T-cell (primary cell): ENCODE results near the gene SMG6. TPM values are rescaled to one million over a fixed set of nuclear protein-coding genes. Genes with fewer than 3 reads are reported as not detected.

Source experiments
- ATAC-seq, 4 experiments: fragments of 200-7000 bp in 3 of 4; fragments of 150-1000 bp in 1 of 4; cut with Tn5 transposase; replicated peaks in 1 of 4; 1 replicate in 3 of 4; 2 replicates in 1 of 4; pipeline ENCODE4 v1.10.0; 2021; ENCODE audit warnings: moderate library complexity in 3 of 4, mild to moderate bottlenecking in 2 of 4, moderate number of reproducible peaks in 1 of 4
- CTCF ChIA-PET, 2 donors: fragments of 300-600 bp; sonication (Branson Sonifier 250); formaldehyde crosslinking; loops; one replicate each; lab custom pipeline; 2022; ENCODE audit warnings: antibody characterized with exemption in 2 of 2; lab: Charles Lee
- POLR2A ChIA-PET, 2 donors: fragments of 300-600 bp; sonication (Branson Sonifier 250); formaldehyde crosslinking; loops; one replicate each; lab custom pipeline; 2022; ENCODE audit warnings: antibody characterized with exemption in 2 of 2; lab: Charles Lee
- DNase-seq, 35 experiments: peaks; one replicate each; pipeline versions ENCODE4 v3.0.0 to v3.0.0-alpha.2; 2013 to 2023
- H3K27ac ChIP-seq: one replicate; pipeline ENCODE4 v1.5.1; 2013; ENCODE audit warnings: low read length
- H3K27me3 ChIP-seq, 2 experiments: replicated peaks in 1 of 2; 1 replicate in 1 of 2; 2 replicates in 1 of 2; pipeline versions ENCODE4 v1.6.1 to v1.7.0; 2013; ENCODE audit warnings: low read length in 1 of 2, mixed read lengths in 1 of 2; ENCODE audit not compliant: control insufficient read depth in 2 of 2, insufficient read depth in 2 of 2; ENCODE audit errors: extremely low read depth in 1 of 2
- H3K36me3 ChIP-seq, 2 donors: 1 replicate in 1 of 2; 2 replicates in 1 of 2; pipeline versions ENCODE4 v1.6.1 to v1.7.0; 2013; ENCODE audit warnings: low read length in 1 of 2; ENCODE audit not compliant: control insufficient read depth in 2 of 2, insufficient read depth in 1 of 2; ENCODE audit errors: extremely low read depth in 1 of 2
- H3K4me1 ChIP-seq, 2 experiments: 1 replicate in 1 of 2; 2 replicates in 1 of 2; pipeline versions ENCODE4 v1.6.1 to v1.7.0; 2013; ENCODE audit warnings: low read length in 2 of 2, mixed read lengths in 1 of 2; ENCODE audit not compliant: insufficient read depth in 2 of 2, control insufficient read depth in 1 of 2; ENCODE audit errors: extremely low read depth in 1 of 2
- H3K4me3 ChIP-seq, 2 donors: 1 replicate in 1 of 2; 2 replicates in 1 of 2; pipeline versions ENCODE4 v1.5.1 to v1.7.0; 2013; ENCODE audit warnings: mild to moderate bottlenecking in 2 of 2, low read length in 1 of 2, moderate library complexity in 1 of 2; ENCODE audit not compliant: control insufficient read depth in 1 of 2; ENCODE audit errors: extremely low read depth in 1 of 2
- H3K9me3 ChIP-seq: 2 replicates; pipeline ENCODE4 v1.7.0; 2013
- H3K27ac Mint-ChIP-seq, 2 donors: one replicate each; pipeline ENCODE4 v1.8.0; 2020 to 2021; ENCODE audit warnings: mild to moderate bottlenecking in 2 of 2, mixed read lengths in 2 of 2
- H3K27me3 Mint-ChIP-seq, 2 donors: one replicate each; pipeline ENCODE4 v1.8.0; 2021 to 2022; ENCODE audit warnings: mixed read lengths in 2 of 2
- H3K36me3 Mint-ChIP-seq: one replicate; pipeline ENCODE4 v1.8.0; 2021; ENCODE audit warnings: mixed read lengths
- H3K4me1 Mint-ChIP-seq, 3 donors: one replicate each; pipeline ENCODE4 v1.8.0; 2020 to 2022; ENCODE audit warnings: mixed read lengths in 3 of 3, mild to moderate bottlenecking in 1 of 3
- H3K4me3 Mint-ChIP-seq, 3 donors: one replicate each; pipeline ENCODE4 v1.8.0; 2020 to 2022; ENCODE audit warnings: mild to moderate bottlenecking in 3 of 3, mixed read lengths in 3 of 3, moderate library complexity in 3 of 3
- H3K9me3 Mint-ChIP-seq, 3 donors: one replicate each; pipeline ENCODE4 v1.8.0; 2020 to 2022; ENCODE audit warnings: mixed read lengths in 3 of 3
- WGBS: methylation state at CpG from one replicate; pipeline ENCODE4 v1.1.5; 2013; ENCODE audit warnings: missing lambda C conversion rate; ENCODE audit not compliant: insufficient coverage; 5-methylcytosine and 5-hydroxymethylcytosine counted together
- total RNA-seq, 35 experiments: library from RNA in 6 of 35; stranded (reverse) in 6 of 35; fragments of 120-200 nt in 1 of 35; gene quantifications; one replicate each; pipeline versions ENCODE4 v1.2.1 to v1.2.4 and lab custom pipeline; 2013 to 2026

The SMG6 gene
- total RNA-seq, 5 donors from 2014 or later (not counting 1 experiment from before 2014, with no cell fraction given): 42.7 to 55.4 (median 45.9) TPM

DNA sequence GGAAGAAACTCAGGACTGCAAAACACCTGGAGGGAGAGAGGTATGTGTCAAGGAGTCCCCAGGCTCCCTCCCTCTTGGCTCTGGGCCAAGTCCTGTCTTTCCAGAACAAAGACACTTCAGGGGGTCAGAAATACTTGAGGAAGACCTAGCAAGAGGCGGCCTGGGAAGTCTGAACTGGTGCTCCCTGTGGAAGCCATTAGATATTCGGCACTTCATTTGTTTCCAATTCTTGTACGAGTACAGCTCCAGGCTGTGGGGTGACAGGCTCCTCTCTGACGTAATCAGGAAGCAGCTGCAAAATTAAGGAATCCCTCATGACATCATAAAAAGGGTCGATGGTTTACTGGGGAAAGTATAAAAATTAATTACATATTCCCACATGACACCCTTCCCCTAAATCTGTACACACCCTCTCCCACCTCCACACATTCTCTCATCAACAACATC lies 108.7 kb downstream of the SMG6 start:
- WGBS: 71% methylated on average over 1 of the region's 5 CpGs
- peaks cover 47 to 60% (median 57%) of the 10 kb centered on the region in 3 donors for H3K4me1 Mint-ChIP-seq
- Histone ChIP-seq H3K27me3 (no peaks in the 10 kb centered on the region), H3K4me3 (no peak overlapping the region), H3K4me1 (peaks cover 17 to 36% of the 10 kb centered on the region in 2 experiments), H3K36me3 (no peaks in the 10 kb centered on the region), H3K27ac (no peak overlapping the region), H3K9me3 (no peaks in the 10 kb centered on the region)
- POLR2A ChIA-PET: no interaction called here
- no peak overlapping the region for H3K4me3 Mint-ChIP-seq
- no peaks in the 10 kb centered on the region for H3K9me3 Mint-ChIP-seq
- DNase-seq (no peak), ATAC-seq (no peak)
- no peaks in the 10 kb centered on the region for H3K27me3 Mint-ChIP-seq
- peaks cover 31% of the 10 kb centered on the region for H3K36me3 Mint-ChIP-seq
- CTCF ChIA-PET: no interaction called here
- H3K27ac Mint-ChIP-seq: peak overlapping the region in 1 of 2 donors; percentile 27

DNA sequence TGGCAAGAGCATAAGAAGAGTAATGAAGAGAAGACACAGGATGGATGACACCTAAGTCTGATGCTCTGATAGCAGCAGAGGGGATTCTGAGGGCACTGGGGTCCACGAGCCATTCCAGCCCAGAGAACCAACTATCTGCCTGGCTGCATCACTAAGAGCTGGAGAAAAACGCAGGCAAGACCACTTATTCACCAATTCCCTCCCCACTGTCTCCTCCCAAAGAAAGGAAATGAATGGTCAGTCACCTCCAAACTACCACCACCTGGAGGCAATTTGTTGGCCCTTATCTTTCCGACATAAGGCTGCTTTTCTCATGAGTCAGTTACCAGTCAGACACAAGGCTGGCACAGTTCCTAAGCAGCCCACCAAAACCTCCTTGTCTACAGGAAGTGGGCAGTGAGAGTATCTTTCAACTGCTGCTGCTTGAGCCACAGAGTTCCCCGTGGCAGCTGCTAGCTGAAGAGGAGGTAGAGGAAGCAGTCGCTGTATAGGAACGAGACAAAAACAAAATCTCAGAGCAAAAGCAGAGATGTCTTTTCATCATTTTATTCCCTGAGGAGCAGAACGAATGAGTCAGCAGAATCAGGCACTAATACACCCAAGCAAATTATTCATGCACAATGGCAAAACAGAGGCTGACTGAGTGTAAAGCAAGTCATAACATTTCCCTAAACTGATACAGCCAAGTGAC lies 111.1 kb downstream of the SMG6 start:
- Histone ChIP-seq H3K27me3 (no peaks in the 10 kb centered on the region), H3K4me1 (peaks cover 17 to 38% of the 10 kb centered on the region in 2 experiments), H3K4me3 (no peak overlapping the region), H3K9me3 (no peaks in the 10 kb centered on the region), H3K36me3 (peaks cover 6 to 13% of the 10 kb centered on the region in 2 donors), H3K27ac (peak overlapping the region; percentile 51)
- Mint-ChIP-seq H3K27ac (peak overlapping the region; percentile 66 to 77), H3K9me3 (no peaks in the 10 kb centered on the region), H3K36me3 (peaks cover 40% of the 10 kb centered on the region), H3K4me1 (peaks cover 61 to 67% (median 62%) of the 10 kb centered on the region in 3 donors), H3K4me3 (peak overlapping the region; percentile 15 to 60 (median 54)), H3K27me3 (no peaks in the 10 kb centered on the region)
- POLR2A ChIA-PET: interaction anchor here in 1 of 2 donors (0.6 kb wide), 1 partner anchor 33 kb away, joined by 4 read pairs; no protein-coding TSS in a partner anchor
- WGBS: 28% methylated on average over 3 of the region's 7 CpGs
- DNase-seq: peak; percentile 22 to 75 (median 54)
- peak; percentile 93 to 98 (median 96) for ATAC-seq
- CTCF ChIA-PET: no interaction called here

DNA sequence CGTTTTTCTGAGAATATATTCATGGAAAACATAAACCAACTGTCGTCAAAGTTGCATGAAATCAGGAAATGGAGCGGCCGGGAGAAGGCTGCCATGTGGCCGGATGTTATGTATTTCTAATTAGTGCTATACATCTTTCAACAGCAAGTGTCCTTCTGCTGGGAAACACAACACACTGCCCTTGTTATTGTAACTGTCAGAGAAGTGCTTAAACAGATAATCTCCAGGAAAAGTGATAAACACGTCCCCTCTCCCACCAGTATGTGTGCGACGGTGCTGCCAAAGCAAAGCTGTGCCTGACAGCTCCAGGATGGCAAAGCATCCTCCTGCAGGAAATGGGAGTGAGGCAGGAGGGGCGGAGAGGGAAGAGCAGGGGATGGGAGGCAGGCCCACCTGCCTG lies 111.8 kb downstream of the SMG6 start:
- ATAC-seq (no peak), DNase-seq (no peak)
- ChIA-PET POLR2A (no interaction called here), CTCF (no interaction called here)
- no peaks in the 10 kb centered on the region for H3K27me3 ChIP-seq
- H3K36me3 Mint-ChIP-seq: peaks cover 47% of the 10 kb centered on the region
- no peaks in the 10 kb centered on the region for H3K9me3 Mint-ChIP-seq
- H3K4me1 Mint-ChIP-seq: peaks cover 61 to 67% (median 62%) of the 10 kb centered on the region in 3 donors
- no peak overlapping the region for H3K4me3 ChIP-seq
- WGBS: 90% methylated on average over 2 of the region's 9 CpGs
- peaks cover 8 to 19% of the 10 kb centered on the region in 2 donors for H3K36me3 ChIP-seq
- H3K27ac Mint-ChIP-seq: peak overlapping the region; percentile 66 to 77
- no peak overlapping the region for H3K27ac ChIP-seq
- H3K4me3 Mint-ChIP-seq: peak overlapping the region in 1 of 3 donors; percentile 54
- H3K9me3 ChIP-seq: no peaks in the 10 kb centered on the region
- peaks cover 17 to 38% of the 10 kb centered on the region in 2 experiments for H3K4me1 ChIP-seq
- no peaks in the 10 kb centered on the region for H3K27me3 Mint-ChIP-seq

DNA sequence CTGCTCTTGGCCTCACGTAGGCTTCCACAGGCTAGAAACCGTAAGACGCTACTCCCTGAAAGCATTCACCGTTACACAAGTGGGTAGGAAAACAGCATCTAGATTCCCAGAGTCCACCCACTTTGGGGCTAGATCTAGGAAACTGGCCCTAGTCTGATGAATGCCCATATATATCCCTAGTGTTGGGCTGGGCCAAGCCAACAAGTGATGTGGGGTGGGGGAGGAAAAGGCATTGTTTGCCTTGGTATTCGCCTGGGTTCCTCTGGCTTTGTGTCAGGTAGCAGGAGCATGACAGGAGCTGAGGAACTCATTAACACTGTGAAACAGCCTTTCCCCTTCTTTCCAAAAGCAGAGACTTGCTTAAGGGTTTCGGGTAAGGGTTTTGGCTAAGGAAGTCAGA lies 112.4 kb downstream of the SMG6 start:
- DNase-seq: no peak
- H3K27me3 Mint-ChIP-seq: no peaks in the 10 kb centered on the region
- ChIA-PET POLR2A (no interaction called here), CTCF (no interaction called here)
- 100% methylated on average over 4 of the region's 6 CpGs for WGBS
- H3K9me3 Mint-ChIP-seq: no peaks in the 10 kb centered on the region
- H3K4me1 ChIP-seq: peaks cover 17 to 38% of the 10 kb centered on the region in 2 experiments
- peaks cover 50% of the 10 kb centered on the region for H3K36me3 Mint-ChIP-seq
- H3K27me3 ChIP-seq: no peaks in the 10 kb centered on the region
- no peaks in the 10 kb centered on the region for H3K9me3 ChIP-seq
- H3K4me3 ChIP-seq: no peak overlapping the region
- peaks cover 61 to 69% (median 62%) of the 10 kb centered on the region in 3 donors for H3K4me1 Mint-ChIP-seq
- ATAC-seq: no peak
- no peak overlapping the region for H3K27ac Mint-ChIP-seq
- H3K4me3 Mint-ChIP-seq: no peak overlapping the region
- H3K27ac ChIP-seq: no peak overlapping the region
- H3K36me3 ChIP-seq: peaks cover 14 to 25% of the 10 kb centered on the region in 2 donors

DNA sequence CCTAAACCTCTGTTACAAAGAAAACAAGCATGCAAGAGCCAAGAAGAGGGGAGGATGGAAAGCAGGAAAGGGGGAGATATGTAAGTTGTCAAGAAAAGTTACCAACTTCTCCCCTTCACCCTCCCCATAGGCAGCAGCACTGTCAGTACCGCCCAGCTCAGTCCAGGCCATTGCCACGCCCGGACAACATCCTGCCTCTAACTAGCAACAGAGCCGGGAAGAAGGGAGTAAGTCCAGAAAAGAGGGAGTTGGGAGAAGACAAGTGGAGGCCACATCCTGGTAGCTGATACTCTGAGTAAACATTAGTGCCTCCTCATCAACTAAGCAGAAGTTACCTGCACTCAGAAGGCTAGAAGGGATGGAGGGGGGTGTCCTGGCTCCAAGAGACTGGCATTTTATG lies 113.6 kb downstream of the SMG6 start:
- Mint-ChIP-seq H3K27me3 (no peaks in the 10 kb centered on the region), H3K27ac (no peak overlapping the region), H3K4me1 (peaks cover 52 to 64% (median 63%) of the 10 kb centered on the region in 3 donors), H3K4me3 (no peak overlapping the region), H3K9me3 (no peaks in the 10 kb centered on the region), H3K36me3 (peaks cover 55% of the 10 kb centered on the region)
- H3K9me3 ChIP-seq: no peaks in the 10 kb centered on the region
- no peaks in the 10 kb centered on the region for H3K27me3 ChIP-seq
- ChIA-PET POLR2A (no interaction called here), CTCF (interaction anchor here in 1 of 2 donors (0.5 kb wide), 1 partner anchor 9 kb away, joined by 6 read pairs; no protein-coding TSS in a partner anchor)
- peaks cover 14 to 37% of the 10 kb centered on the region in 2 donors for H3K36me3 ChIP-seq
- WGBS: no CpG with 5 or more reads among the region's 4 CpGs
- H3K27ac ChIP-seq: no peak overlapping the region
- no peak overlapping the region for H3K4me3 ChIP-seq
- ATAC-seq (no peak), DNase-seq (no peak)
- peaks cover 17 to 38% of the 10 kb centered on the region in 2 experiments for H3K4me1 ChIP-seq

DNA sequence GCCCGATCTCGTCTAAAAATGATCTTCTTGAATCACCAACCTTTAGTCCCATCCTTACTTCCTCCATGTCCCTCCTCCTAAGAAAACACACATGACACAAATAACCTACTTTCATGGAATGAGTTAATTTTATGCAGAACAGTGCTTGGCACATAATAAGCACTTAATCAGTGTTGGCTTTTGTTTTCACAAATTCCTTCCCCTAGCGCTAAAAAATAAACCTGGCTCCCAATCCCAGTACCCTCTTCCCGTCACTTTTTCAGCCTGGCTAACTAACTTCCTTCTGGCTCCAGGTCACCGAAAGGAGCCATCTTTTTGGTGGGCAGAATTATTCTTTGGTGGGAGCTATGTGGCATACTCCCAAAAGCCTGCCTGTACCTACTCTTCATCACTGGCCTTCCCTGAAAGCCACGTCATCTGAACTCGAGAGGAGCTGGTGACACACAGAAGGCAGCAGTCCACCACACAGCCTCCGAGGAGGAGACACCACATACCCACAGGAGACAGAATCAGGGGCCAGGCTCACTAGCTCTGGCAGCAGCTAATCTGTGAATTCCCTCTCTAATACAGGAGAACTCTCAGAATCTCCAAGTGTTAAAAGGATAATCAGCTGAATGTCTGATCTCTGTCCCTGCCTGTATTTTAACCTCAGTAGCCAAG lies 114.5 kb downstream of the SMG6 start:
- Histone ChIP-seq H3K4me1 (peaks cover 17 to 33% of the 10 kb centered on the region in 2 experiments), H3K27me3 (no peaks in the 10 kb centered on the region), H3K27ac (no peak overlapping the region), H3K9me3 (no peaks in the 10 kb centered on the region), H3K36me3 (peaks cover 14 to 40% of the 10 kb centered on the region in 2 donors), H3K4me3 (no peak overlapping the region)
- H3K4me1 Mint-ChIP-seq: peaks cover 43 to 57% (median 55%) of the 10 kb centered on the region in 3 donors
- H3K9me3 Mint-ChIP-seq: no peaks in the 10 kb centered on the region
- DNase-seq (no peak), ATAC-seq (no peak)
- WGBS: 100% methylated on average over 5 of the region's 8 CpGs
- ChIA-PET CTCF (no interaction called here), POLR2A (no interaction called here)
- H3K27ac Mint-ChIP-seq: peak overlapping the region in 1 of 2 donors; percentile 42
- no peak overlapping the region for H3K4me3 Mint-ChIP-seq
- peaks cover 50% of the 10 kb centered on the region for H3K36me3 Mint-ChIP-seq
- H3K27me3 Mint-ChIP-seq: no peaks in the 10 kb centered on the region
